B cell (primary cell): ENCODE measurements around the gene STAT1. TPM values are rescaled to one million over a fixed set of nuclear protein-coding genes. Genes with fewer than 3 reads are reported as not detected.

Experiments used
- ATAC-seq: fragments of 200-7000 bp; cut with Tn5 transposase; one replicate; pipeline ENCODE4 v1.10.0; 2021; ENCODE audit warnings: low read depth, mild to moderate bottlenecking, moderate number of reproducible peaks, moderate library complexity
- CTCF ChIA-PET: fragments of 350-600 bp; sonication (Branson Sonifier 250); formaldehyde crosslinking; loops from one replicate; lab custom pipeline; 2021; ENCODE audit warnings: antibody characterized with exemption, inconsistent platforms; lab: Charles Lee
- POLR2A ChIA-PET: fragments of 350-600 bp; sonication (Branson Sonifier 250); formaldehyde crosslinking; loops from one replicate; lab custom pipeline; 2021; ENCODE audit warnings: antibody characterized with exemption; lab: Charles Lee
- DNase-seq: peaks from one replicate; pipeline ENCODE4 v3.0.0; 2013
- H2AFZ ChIP-seq: 2 replicates; pipeline ENCODE4 v1.6.1; 2012; ENCODE audit warnings: mild to moderate bottlenecking, low read depth, low read length; ENCODE audit not compliant: insufficient read depth, poor library complexity, severe bottlenecking
- H3K27ac ChIP-seq, 2 donors: 1 replicate in 1 of 2; 2 replicates in 1 of 2; pipeline ENCODE4 v1.5.1; 2012 to 2013; ENCODE audit warnings: low read length in 2 of 2, mild to moderate bottlenecking in 2 of 2, moderate library complexity in 1 of 2
- H3K27me3 ChIP-seq, 4 experiments: fragments of 200-600 bp in 1 of 4; sonication (generic) in 1 of 4; replicated peaks in 1 of 4; 1 replicate in 2 of 4; 2 replicates in 2 of 4; pipeline versions ENCODE4 v1.6.1 to v1.7.0; 2013 to 2016; ENCODE audit warnings: low read length in 3 of 4, mild to moderate bottlenecking in 2 of 4, mixed read lengths in 1 of 4, moderate library complexity in 1 of 4; ENCODE audit not compliant: insufficient read depth in 4 of 4, control insufficient read depth in 3 of 4; ENCODE audit errors: control extremely low read depth in 1 of 4
- H3K36me3 ChIP-seq, 2 experiments: replicated peaks in 1 of 2; 1 replicate in 1 of 2; 2 replicates in 1 of 2; pipeline versions ENCODE4 v1.6.1 to v1.7.1; 2013; ENCODE audit warnings: low read length in 1 of 2; ENCODE audit not compliant: insufficient read depth in 2 of 2, control insufficient read depth in 1 of 2; ENCODE audit errors: control extremely low read depth in 1 of 2, extremely low read depth in 1 of 2
- H3K4me1 ChIP-seq, 2 donors: fragments of 200-600 bp in 1 of 2; sonication (generic) in 1 of 2; 1 replicate in 1 of 2; 2 replicates in 1 of 2; pipeline versions ENCODE4 v1.5.1 to v1.6.1; 2013 to 2017; ENCODE audit warnings: low read length in 2 of 2; ENCODE audit not compliant: control insufficient read depth in 2 of 2, insufficient read depth in 2 of 2
- H3K4me2 ChIP-seq: replicated peaks from 2 replicates; pipeline ENCODE3; 2012; ENCODE audit warnings: mild to moderate bottlenecking, low read depth, low read length; ENCODE audit not compliant: poor library complexity, severe bottlenecking
- H3K4me3 ChIP-seq, 5 experiments: fragments of 200-600 bp in 1 of 5; sonication (generic) in 1 of 5; 1 replicate in 3 of 5; 2 replicates in 2 of 5; pipeline versions ENCODE4 v1.5.1 to v1.7.0; 2011 to 2016; ENCODE audit warnings: low read length in 4 of 5, mild to moderate bottlenecking in 4 of 5, low read depth in 2 of 5, control low read depth in 1 of 5, moderate library complexity in 1 of 5; ENCODE audit not compliant: insufficient read depth in 1 of 5; ENCODE audit errors: control extremely low read depth in 1 of 5, extremely low read depth in 1 of 5
- H3K79me2 ChIP-seq: fragments of 200-600 bp; sonication (generic); one replicate; pipeline ENCODE4 v1.6.0; 2016; ENCODE audit warnings: low read length; ENCODE audit not compliant: control insufficient read depth, insufficient read depth
- H3K9ac ChIP-seq: fragments of 200-600 bp; sonication (generic); 2 replicates; pipeline ENCODE4 v1.6.1; 2017; ENCODE audit warnings: mild to moderate bottlenecking, low read length, moderate library complexity
- H3K9me3 ChIP-seq, 3 donors: one replicate each; pipeline versions ENCODE4 v1.6.1 to v1.7.1; 2013; ENCODE audit warnings: low read length in 2 of 3; ENCODE audit not compliant: control insufficient read depth in 2 of 3, insufficient read depth in 1 of 3; ENCODE audit errors: control extremely low read depth in 1 of 3
- H4K20me1 ChIP-seq: 2 replicates; pipeline ENCODE4 v1.6.0; 2012; ENCODE audit warnings: mild to moderate bottlenecking, low read length; ENCODE audit not compliant: insufficient read depth, control insufficient read depth, poor library complexity, severe bottlenecking
- H3K27ac Mint-ChIP-seq: one replicate; pipeline ENCODE4 v1.8.0; 2021; ENCODE audit warnings: mixed read lengths
- H3K27me3 Mint-ChIP-seq: one replicate; pipeline ENCODE4 v1.8.0; 2021; ENCODE audit warnings: mixed read lengths
- H3K4me1 Mint-ChIP-seq: one replicate; pipeline ENCODE4 v1.8.0; 2021; ENCODE audit warnings: mixed read lengths
- H3K4me3 Mint-ChIP-seq: one replicate; pipeline ENCODE4 v1.8.0; 2021; ENCODE audit warnings: mixed read lengths
- H3K9me3 Mint-ChIP-seq: one replicate; pipeline ENCODE4 v1.8.0; 2022; ENCODE audit warnings: mixed read lengths; ENCODE audit not compliant: insufficient read depth
- CTCF ChIP-seq: fragments of 200-600 bp; IDR thresholded peaks from one replicate; pipeline ENCODE4 v1.8.0; 2022; ENCODE audit warnings: antibody characterized with exemption, mild to moderate bottlenecking
- EZH2 ChIP-seq: IDR thresholded peaks from 2 replicates; pipeline ENCODE4 v1.6.1; 2012; ENCODE audit warnings: borderline replicate concordance, low read depth, mild to moderate bottlenecking, moderate library complexity, low read length; ENCODE audit not compliant: insufficient read depth, poor library complexity, severe bottlenecking
- WGBS: methylation state at CpG from one replicate; pipeline ENCODE4 v1.1.5; 2013; ENCODE audit warnings: missing lambda C conversion rate; ENCODE audit not compliant: insufficient coverage; 5-methylcytosine and 5-hydroxymethylcytosine counted together
- intact Hi-C: fragments of 100-400 bp; cut with micrococcal nuclease; formaldehyde crosslinking; loops from one replicate; pipeline ENCODE4 v1.10.0; 2022
- polyA plus RNA-seq: library from polyadenylated mRNA; depleted of rRNA; stranded (reverse); fragments of >200 nt; gene quantifications from 2 replicates; pipeline ENCODE4 v1.2.3, GENCODE V29; 2012
- total RNA-seq, 2 donors: library from RNA; stranded (reverse); fragments of 120-200 nt in 1 of 2; gene quantifications; 1 replicate in 1 of 2; 2 replicates in 1 of 2; pipeline versions ENCODE4 v1.2.3 to v1.2.4, GENCODE V29; 2013 to 2022

Gene STAT1
- total and polyA plus RNA-seq, 2 donors (not counting 1 experiment from before 2014, with no cell fraction given) = 20.5 to 50.9 TPM

DNA sequence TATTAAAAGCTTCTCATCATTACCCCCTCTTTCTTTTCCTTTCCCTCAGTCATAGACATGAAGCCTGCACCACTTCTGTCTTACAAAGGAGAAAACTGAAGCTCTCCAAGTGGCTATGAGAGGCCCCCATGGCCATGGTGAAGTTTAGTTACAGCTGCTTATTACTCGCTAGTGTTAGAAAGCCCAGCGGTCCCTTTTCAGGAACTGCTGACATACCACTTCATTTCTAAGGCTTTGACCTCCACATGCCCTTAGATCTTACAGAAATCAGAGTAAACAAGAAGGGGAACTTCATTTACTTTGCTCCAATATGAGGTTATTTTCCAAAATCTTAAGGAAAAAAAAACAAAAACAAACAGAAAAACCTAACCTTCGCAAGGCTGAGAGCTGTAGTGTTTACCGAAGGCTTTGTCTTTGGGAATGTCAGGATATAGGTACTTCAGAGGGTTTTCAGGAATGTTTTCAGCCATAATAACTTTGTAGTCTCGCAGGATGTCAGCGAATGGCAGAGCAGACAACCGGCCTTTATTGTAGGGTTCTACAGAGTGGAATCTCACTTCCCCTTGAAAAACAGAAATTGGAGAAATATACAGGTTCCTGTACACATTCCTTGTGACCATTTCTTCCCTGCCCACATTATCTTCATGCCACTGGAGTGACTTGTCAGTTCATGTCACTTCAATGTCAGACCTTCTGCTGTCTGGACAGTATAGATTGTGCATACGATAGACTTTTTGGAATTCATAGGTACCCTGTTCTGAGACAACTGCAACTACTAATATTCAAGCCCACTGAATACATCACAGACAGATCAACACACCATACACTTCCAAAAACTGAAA is 18.8 kb upstream of the STAT1 start:
- ChIA-PET POLR2A (no interaction called here), CTCF (no interaction called here)
- no peak overlapping the region for H2AFZ ChIP-seq
- no peaks in the 10 kb centered on the region for H3K27me3 ChIP-seq
- H4K20me1 ChIP-seq = no peaks in the 10 kb centered on the region
- peaks cover 0 to 6% of the 10 kb centered on the region in 2 donors for H3K4me1 ChIP-seq
- H3K9ac ChIP-seq = no peak overlapping the region
- H3K4me3 ChIP-seq = no peak overlapping the region
- H3K4me1 Mint-ChIP-seq = peaks cover 3% of the 10 kb centered on the region
- H3K27me3 Mint-ChIP-seq = no peaks in the 10 kb centered on the region
- no peaks in the 10 kb centered on the region for H3K9me3 Mint-ChIP-seq
- no peaks in the 10 kb centered on the region for H3K79me2 ChIP-seq
- no peak overlapping the region for H3K27ac ChIP-seq
- WGBS = 100% methylated on average over 2 of the region's 8 CpGs
- intact Hi-C loops = no loop called here
- H3K4me2 ChIP-seq = no peak overlapping the region
- H3K4me3 Mint-ChIP-seq = no peak overlapping the region
- no peak for DNase-seq
- no peaks in the 10 kb centered on the region for H3K9me3 ChIP-seq
- no peak for ATAC-seq
- H3K27ac Mint-ChIP-seq = no peak overlapping the region
- no peaks in the 10 kb centered on the region for H3K36me3 ChIP-seq
- TF ChIP-seq EZH2 (no peak), CTCF (no peak)

GRCh38 chr2:191031256-191031655 is 17.3 kb upstream of the STAT1 start:
- H3K4me2 ChIP-seq = no peak overlapping the region
- Mint-ChIP-seq H3K4me1 (peaks cover 3% of the 10 kb centered on the region), H3K27me3 (no peaks in the 10 kb centered on the region), H3K9me3 (no peaks in the 10 kb centered on the region), H3K27ac (no peak overlapping the region), H3K4me3 (no peak overlapping the region)
- ATAC-seq = no peak
- H3K9ac ChIP-seq = no peak overlapping the region
- no peak overlapping the region for H3K4me3 ChIP-seq
- H4K20me1 ChIP-seq = no peaks in the 10 kb centered on the region
- no peaks in the 10 kb centered on the region for H3K79me2 ChIP-seq
- H3K4me1 ChIP-seq = peaks cover 0 to 6% of the 10 kb centered on the region in 2 donors
- ChIA-PET CTCF (interaction anchor here (0.9 kb wide), 2 partner anchors 11 to 181 kb away, joined by 3 to 4 read pairs; no protein-coding TSS in a partner anchor), POLR2A (no interaction called here)
- no peaks in the 10 kb centered on the region for H3K36me3 ChIP-seq
- H3K27ac ChIP-seq = no peak overlapping the region
- no peaks in the 10 kb centered on the region for H3K9me3 ChIP-seq
- H2AFZ ChIP-seq = peak overlapping the region; percentile 39
- no CpG with 5 or more reads among the region's 2 CpGs for WGBS
- no peak for DNase-seq
- TF ChIP-seq EZH2 = no peak
- TF ChIP-seq CTCF = no peak
- intact Hi-C loops = no loop called here
- H3K27me3 ChIP-seq = no peaks in the 10 kb centered on the region
